GM23338 (cell line): ENCODE data around the gene CDX1. TPM values are rescaled to one million over a fixed set of nuclear protein-coding genes. Genes with fewer than 3 reads are reported as not detected.
A peak's percentile ranks its signal among the peaks of the same experiment; 100 is the strongest.

ENCODE experiments used
- ATAC-seq: fragments of 200-7000 bp; cut with Tn5 transposase; 3 replicates; pipeline ENCODE4 v1.9.1; 2020
- DNase-seq: peaks from one replicate; pipeline ENCODE4 v3.0.0-alpha.2; 2015; ENCODE audit warnings: low spot score
- H2AFZ ChIP-seq: fragments of 200-600 bp; sonication (generic); 2 replicates; pipeline ENCODE4 v1.8.0; 2016; ENCODE audit warnings: antibody characterized with exemption, mild to moderate bottlenecking, moderate library complexity
- H3F3A ChIP-seq: fragments of 200-600 bp; sonication (generic); replicated peaks from 2 replicates; pipeline ENCODE4 v1.8.0; 2017; ENCODE audit warnings: antibody characterized with exemption, mixed run types, low read depth
- H3K27ac ChIP-seq: fragments of 200-600 bp; sonication (generic); 2 replicates; pipeline ENCODE4 v1.6.1; 2016; ENCODE audit warnings: low read depth
- H3K27me3 ChIP-seq: fragments of 200-600 bp; sonication (generic); 2 replicates; pipeline ENCODE4 v1.8.0; 2016; ENCODE audit warnings: mild to moderate bottlenecking, mixed run types, moderate library complexity; ENCODE audit not compliant: insufficient read depth
- H3K36me3 ChIP-seq: fragments of 200-600 bp; sonication (generic); 2 replicates; pipeline ENCODE4 v1.8.0; 2016; ENCODE audit warnings: mild to moderate bottlenecking; ENCODE audit not compliant: insufficient read depth
- H3K4me1 ChIP-seq: fragments of 200-600 bp; sonication (generic); 2 replicates; pipeline ENCODE4 v1.8.0; 2016; ENCODE audit warnings: mild to moderate bottlenecking, moderate library complexity; ENCODE audit not compliant: insufficient read depth
- H3K4me2 ChIP-seq: fragments of 200-600 bp; sonication (generic); 2 replicates; pipeline ENCODE4 v1.7.1; 2017; ENCODE audit warnings: mixed run types
- H3K4me3 ChIP-seq: fragments of 200-600 bp; sonication (generic); 2 replicates; pipeline ENCODE4 v1.6.1; 2016; ENCODE audit warnings: mixed run types
- H3K79me2 ChIP-seq: fragments of 200-600 bp; sonication (generic); replicated peaks from 2 replicates; pipeline ENCODE4 v1.8.0; 2017; ENCODE audit warnings: mild to moderate bottlenecking; ENCODE audit not compliant: insufficient read depth
- H3K9me2 ChIP-seq: fragments of 200-600 bp; sonication (generic); 2 replicates; pipeline ENCODE4 v1.8.0; 2017; ENCODE audit not compliant: insufficient read depth
- H4K20me1 ChIP-seq: fragments of 200-600 bp; sonication (generic); replicated peaks from 2 replicates; pipeline ENCODE4 v1.8.0; 2017; ENCODE audit warnings: mild to moderate bottlenecking; ENCODE audit not compliant: insufficient read depth
- H3K27ac Mint-ChIP-seq: 2 replicates; pipeline ENCODE4 v1.8.0; 2020; ENCODE audit warnings: inconsistent platforms, mild to moderate bottlenecking, moderate library complexity, mixed read lengths
- H3K27me3 Mint-ChIP-seq: 3 replicates; pipeline ENCODE4 v1.8.0; 2022; ENCODE audit warnings: low read depth, mild to moderate bottlenecking, moderate library complexity, mixed read lengths, inconsistent platforms; ENCODE audit not compliant: insufficient read depth, poor library complexity
- H3K36me3 Mint-ChIP-seq: 3 replicates; pipeline ENCODE4 v1.8.0; 2021; ENCODE audit warnings: low read depth, mild to moderate bottlenecking, inconsistent platforms, moderate library complexity, mixed read lengths
- H3K4me1 Mint-ChIP-seq: 3 replicates; pipeline ENCODE4 v1.8.0; 2020; ENCODE audit warnings: mild to moderate bottlenecking, inconsistent platforms, mixed read lengths
- H3K4me3 Mint-ChIP-seq: 3 replicates; pipeline ENCODE4 v1.8.0; 2021; ENCODE audit warnings: moderate library complexity, mild to moderate bottlenecking, inconsistent platforms, mixed read lengths
- H3K9me3 Mint-ChIP-seq: 3 replicates; pipeline ENCODE4 v1.8.0; 2020; ENCODE audit warnings: moderate library complexity, mild to moderate bottlenecking, inconsistent platforms, mixed read lengths
- CTCF ChIP-seq, 2 experiments: fragments of 200-600 bp in 1 of 2; sonication (generic) in 1 of 2; conservative IDR thresholded peaks; 2 replicates each; pipeline versions ENCODE4 v1.5.1 to v1.6.1; 2016 to 2017; ENCODE audit warnings: antibody characterized with exemption in 2 of 2, low read depth in 2 of 2, mild to moderate bottlenecking in 2 of 2, moderate library complexity in 1 of 2
- EZH2phosphoT487 ChIP-seq: fragments of 200-600 bp; sonication (generic); IDR thresholded peaks from one replicate; pipeline ENCODE4 v1.8.1; 2018; ENCODE audit warnings: antibody characterized with exemption; ENCODE audit not compliant: unreplicated experiment
- JUNB ChIP-seq: IDR thresholded peaks from one replicate; pipeline ENCODE4 v1.6.1; 2016; ENCODE audit warnings: antibody characterized with exemption; ENCODE audit not compliant: unreplicated experiment
- NANOG ChIP-seq: IDR thresholded peaks from 2 replicates; pipeline ENCODE4 v1.6.1; 2016; ENCODE audit warnings: antibody characterized with exemption, borderline replicate concordance
- REST ChIP-seq: IDR thresholded peaks from one replicate; pipeline ENCODE4 v1.6.1; 2018; ENCODE audit warnings: antibody characterized with exemption; ENCODE audit not compliant: unreplicated experiment
- ZNF114 ChIP-seq: fragments of 250-450 bp; sonication (Bioruptor Pico); IDR thresholded peaks from 2 replicates; pipeline ENCODE4 v1.5.0; 2020; ENCODE audit warnings: mild to moderate bottlenecking, moderate library complexity
- ZNF462 ChIP-seq: fragments of 250-450 bp; sonication (Bioruptor Pico); IDR thresholded peaks from 2 replicates; pipeline ENCODE4 v1.5.0; 2020; ENCODE audit warnings: mild to moderate bottlenecking, moderate library complexity
- polyA plus RNA-seq: library from polyadenylated mRNA; unstranded; fragments of >200 nt; fragmentation: Nextera tagmentation; extraction: Ambion mirVana; gene quantifications from 2 replicates; pipeline ENCODE4 v1.2.1, GENCODE V29; 2016
- total RNA-seq: library from RNA; depleted of rRNA; stranded (reverse); fragments of >200 nt; shearing (Covaris generic); gene quantifications from 2 replicates; pipeline ENCODE4 v1.2.3, GENCODE V29; 2014

The CDX1 gene
- total and polyA plus RNA-seq, 2 experiments from 2014 or later: not detected

- H3K27ac ChIP-seq: no peak overlapping the region; the same call in 1 of the 2 replicates
- H4K20me1 ChIP-seq: no peaks in the 10 kb centered on the region
Observed at GRCh38 chr5:150208187-150209098, 41.9 kb downstream of the CDX1 start.

More at GRCh38 chr5:150208187-150209098, 41.9 kb downstream of the CDX1 start:
- Histone ChIP-seq H3K79me2 (no peaks in the 10 kb centered on the region), H3K4me3 (no peak overlapping the region), H3K4me2 (no peak overlapping the region), H3K36me3 (no peaks in the 10 kb centered on the region), H2AFZ (no peak overlapping the region; the same call in 1 of the 2 replicates), H3K27me3 (no peaks in the 10 kb centered on the region), H3K9me2 (no peaks in the 10 kb centered on the region), H3K4me1 (peaks cover 11% of the 10 kb centered on the region), H3F3A (0 out of 2 replicates have a peak, but pooled peaks cover 5% of the 10 kb centered on the region)
- DNase-seq (peak; percentile 22), ATAC-seq (peak; percentile 7; the same call in 2 of the 3 replicates)
- Mint-ChIP-seq H3K4me1 (peaks cover 53% of the 10 kb centered on the region), H3K4me3 (no peak overlapping the region; the same call in 2 of the 3 replicates), H3K27ac (0 out of 2 replicates have a peak overlapping the region, but pooled peaks have one; percentile 65), H3K9me3 (no peaks in the 10 kb centered on the region; the same call in 1 of the 3 replicates), H3K27me3 (peaks cover 14% of the 10 kb centered on the region), H3K36me3 (no peaks in the 10 kb centered on the region; the same call in 2 of the 3 replicates)
- TF ChIP-seq NANOG (no peak), ZNF114 (CRISPR knock-in tag) (no peak), REST (no peak), ZNF462 (CRISPR knock-in tag) (no peak), CTCF (conservative IDR thresholded peaks at IDR 0.05; ENCODE audit: low read depth in 2 of 2) (no peak), EZH2phosphoT487 (no peak), JUNB (no peak)
